GM12874 (cell line): ENCODE results near the gene HRAS.

ENCODE experiments used
- CTCF ChIP-seq: IDR thresholded peaks from 2 replicates; pipeline ENCODE4 v1.5.1; 2011; ENCODE audit warnings: low read depth, mild to moderate bottlenecking, control low read depth, low read length, moderate library complexity; ENCODE audit not compliant: insufficient read depth

Gene HRAS

GRCh38 chr11:484616-485015, 50.8 kb downstream of the HRAS start:
- no peak for TF ChIP-seq CTCF
